Measurements from ENCODE around the gene DYDC1.
"Not testable (repeated sequence)": the region's sequence is repeated elsewhere in the genome, so short reads cannot be mapped to it uniquely, and the experiment has no call there.

The DYDC1 gene

DNA sequence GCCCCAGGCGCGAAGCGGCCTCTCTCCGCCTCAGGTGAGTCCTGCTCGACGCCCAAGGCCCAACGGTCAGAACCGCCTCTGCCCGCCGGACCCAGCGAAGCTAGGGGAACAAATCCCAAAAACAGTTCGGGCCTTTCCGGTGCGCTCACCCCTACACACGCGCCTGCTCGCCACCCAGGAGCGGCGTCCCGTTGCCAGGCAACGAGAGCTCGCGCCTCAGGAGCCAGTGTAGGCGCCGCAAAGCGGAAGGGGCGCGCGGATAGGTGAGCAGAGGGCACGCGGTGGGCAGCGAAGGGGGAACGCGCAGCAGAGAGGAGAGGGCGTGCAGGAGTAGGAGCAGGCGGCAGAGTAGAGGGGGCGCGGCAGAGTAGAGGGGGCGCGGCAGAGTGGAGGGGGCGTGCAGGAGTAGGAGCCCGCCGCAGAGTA, at the start of gene DYDC1, which contains the start of gene DYDC2:
TSS of gene DYDC1 (minus strand) at position 193 of the 426 bp plus-strand sequence. CDS start 4,154 bp downstream, outside the sequence.
TSS of gene DYDC2 (plus strand) at position 219 of the 426 bp plus-strand sequence. CDS start 5,663 bp downstream, outside the sequence.
- DNase-seq = peak; percentile 64

DNA sequence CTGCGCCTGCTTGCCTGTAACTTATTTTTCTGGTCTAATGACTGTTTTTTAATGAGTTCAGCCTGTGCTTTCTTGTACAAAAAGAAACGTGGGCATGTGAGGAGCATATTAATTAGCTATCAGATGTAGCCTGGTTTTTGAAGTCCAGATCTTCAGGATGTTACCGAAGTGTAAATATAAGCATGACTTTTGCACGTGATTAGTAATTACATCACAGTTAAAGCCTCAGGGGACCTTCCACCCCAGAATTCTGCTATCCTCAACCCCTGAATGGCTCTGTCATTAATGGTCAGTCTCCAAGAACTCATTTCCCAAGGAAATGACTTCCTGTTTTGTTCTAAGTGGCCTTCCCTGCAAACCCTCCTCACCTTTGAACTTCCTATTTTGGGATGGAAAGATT, 49.6 kb upstream of the DYDC1 start:
- no peak for DNase-seq

DNA sequence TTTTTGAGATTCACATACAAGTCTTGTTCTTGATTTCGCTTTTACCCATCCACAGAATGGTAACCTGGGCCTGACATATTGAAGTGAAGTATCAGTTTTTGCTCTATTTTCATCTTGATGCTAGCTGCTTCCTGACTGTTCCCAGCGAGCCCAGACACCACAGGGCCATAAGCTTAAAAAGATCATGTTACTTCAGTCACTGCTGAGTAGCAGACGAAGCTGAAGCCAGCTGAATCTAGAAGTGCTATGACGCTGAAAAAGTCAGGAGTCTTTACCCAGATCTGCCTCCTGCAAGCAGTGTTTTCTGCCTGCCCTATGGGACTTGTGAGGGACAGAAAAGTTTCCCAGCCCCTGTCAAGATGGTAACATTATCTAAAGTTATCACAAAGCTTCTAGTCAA, 49.1 kb upstream of the DYDC1 start:
- no peak for DNase-seq

DNA sequence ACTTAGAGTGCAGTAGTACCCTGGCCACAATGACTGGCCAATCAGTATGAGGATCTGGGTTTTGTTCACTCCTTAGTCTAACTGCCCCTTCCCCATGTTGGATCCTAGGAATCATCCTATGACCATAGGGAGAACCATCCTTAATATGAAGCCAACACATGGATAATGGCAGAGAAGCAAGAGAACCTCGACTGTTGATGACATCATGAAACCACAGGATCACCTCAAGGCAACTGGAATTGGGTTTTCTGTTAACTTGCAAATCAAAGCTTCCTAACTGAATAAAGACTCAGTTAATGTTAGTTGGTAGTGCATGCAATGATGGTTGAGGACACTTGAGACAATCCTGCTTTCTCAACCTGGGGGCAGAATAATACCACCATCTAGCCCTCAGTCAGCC, 48.5 kb upstream of the DYDC1 start:
- DNase-seq = no peak

DNA sequence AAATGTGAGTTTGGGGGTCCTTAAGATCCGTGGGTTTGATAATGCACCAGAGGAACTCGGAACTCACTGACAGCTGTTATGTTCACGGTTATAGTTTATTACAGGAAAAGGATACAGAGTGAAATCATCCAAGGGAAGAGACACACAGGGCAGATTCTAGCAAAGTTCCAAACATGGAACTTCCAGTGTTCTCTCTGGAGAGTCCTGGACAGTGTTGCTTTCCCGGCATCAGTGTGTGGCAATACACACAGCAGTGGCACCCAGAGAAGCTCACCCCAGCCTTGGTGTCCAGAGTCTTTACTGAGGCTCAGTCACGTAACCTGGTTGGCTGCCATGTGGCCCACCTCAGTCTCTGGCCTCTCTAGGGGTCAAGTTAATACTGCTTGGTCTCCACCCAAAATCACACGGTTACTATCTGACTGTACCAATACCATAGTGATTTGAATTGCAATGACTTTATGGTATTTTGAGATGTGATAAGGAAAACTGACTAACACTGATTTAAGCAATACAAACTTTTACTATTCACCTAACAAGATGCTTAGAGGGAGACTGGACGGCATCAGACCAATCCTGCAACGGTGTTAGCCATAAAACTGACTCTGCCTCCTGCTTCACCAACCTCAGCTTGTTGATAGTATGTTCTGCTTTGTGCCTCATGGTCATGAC, 43.7 kb upstream of the DYDC1 start:
- DNase-seq = no peak

DNA sequence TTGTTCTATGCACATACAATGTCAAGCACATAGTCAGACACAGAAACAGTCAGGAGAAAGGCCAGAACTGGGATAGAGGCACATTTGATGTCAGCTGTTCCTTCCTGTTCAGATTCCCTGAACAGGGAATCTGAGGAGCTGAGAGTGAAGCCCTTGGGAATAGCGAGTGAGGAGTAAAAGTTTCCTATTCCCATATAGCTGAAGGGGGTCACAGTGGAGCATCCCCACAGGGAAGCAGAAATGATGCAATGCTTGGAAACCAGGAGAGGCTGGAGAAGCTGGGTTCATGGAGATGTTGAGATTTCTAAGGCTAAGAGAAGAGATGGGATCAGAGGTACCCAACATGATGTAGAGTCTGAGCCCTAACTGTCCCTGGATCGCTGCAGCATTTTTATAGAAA, 40.5 kb upstream of the DYDC1 start:
- DNase-seq = no peak

DNA sequence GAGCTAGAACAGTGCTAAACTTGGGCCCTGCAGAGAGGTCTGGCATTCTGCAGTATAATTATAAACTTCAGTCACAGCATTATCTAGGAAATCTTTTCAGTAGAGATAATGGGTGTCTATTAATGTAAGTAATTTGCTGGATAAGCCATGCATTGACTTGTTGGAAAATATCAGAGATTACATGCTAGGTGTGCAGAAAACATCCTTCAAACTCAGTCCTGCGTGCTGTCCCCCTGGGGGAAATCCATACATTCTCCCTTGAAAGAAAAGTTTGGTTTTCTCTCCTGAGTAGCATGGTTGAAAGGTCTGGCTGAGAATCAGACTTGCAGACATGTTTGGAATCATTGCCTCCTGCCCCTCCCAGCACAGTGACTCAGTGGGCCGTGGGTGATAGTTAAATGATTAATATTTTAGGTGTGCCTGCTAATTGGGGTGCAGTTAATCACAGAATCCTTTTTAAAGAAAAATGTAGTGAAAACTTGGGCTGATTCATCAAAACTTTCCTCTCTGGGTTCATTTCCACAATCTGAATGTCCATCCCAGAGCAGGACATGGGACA, 37.9 kb upstream of the DYDC1 start:
- no peak for DNase-seq

DNA sequence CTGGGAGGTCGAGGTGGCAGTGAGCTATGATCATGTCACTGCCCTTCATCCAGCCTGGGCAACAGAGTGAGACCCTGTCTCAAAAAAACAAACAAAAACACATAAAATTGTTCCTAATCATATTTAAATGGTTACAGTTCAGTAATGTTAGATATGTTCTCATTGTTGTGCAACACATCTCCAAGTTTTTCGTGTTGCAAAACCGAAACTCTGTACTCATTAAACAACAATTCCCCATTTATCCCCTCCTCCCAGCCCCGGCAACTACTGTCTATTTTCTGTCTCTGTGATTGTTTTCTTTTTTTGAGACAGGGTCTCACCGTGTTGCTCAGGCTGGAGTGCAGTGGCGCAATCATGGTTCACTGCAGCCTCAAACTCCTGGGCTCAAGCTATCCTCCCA, 35.7 kb upstream of the DYDC1 start:
- no peak for DNase-seq

DNA sequence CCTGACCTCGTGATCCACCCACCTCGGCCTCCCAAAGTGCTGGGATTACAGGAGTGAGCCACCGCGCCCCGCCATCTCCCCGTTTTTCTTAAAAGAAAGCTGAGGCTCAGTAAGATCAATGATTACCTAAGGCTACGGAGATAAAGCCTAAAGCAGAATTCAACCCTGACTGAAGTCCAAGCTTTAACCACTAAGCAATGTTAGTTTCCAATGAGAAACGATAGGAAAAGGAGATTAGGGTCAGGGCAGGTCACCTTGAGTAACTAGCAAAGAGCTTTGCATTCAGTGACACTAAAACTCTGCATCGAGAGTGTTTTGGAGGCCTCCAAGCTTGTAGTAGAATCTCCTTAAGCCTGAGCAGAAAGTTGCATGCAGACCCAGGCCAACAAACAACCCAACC, 34.2 kb upstream of the DYDC1 start:
- no peak for DNase-seq

DNA sequence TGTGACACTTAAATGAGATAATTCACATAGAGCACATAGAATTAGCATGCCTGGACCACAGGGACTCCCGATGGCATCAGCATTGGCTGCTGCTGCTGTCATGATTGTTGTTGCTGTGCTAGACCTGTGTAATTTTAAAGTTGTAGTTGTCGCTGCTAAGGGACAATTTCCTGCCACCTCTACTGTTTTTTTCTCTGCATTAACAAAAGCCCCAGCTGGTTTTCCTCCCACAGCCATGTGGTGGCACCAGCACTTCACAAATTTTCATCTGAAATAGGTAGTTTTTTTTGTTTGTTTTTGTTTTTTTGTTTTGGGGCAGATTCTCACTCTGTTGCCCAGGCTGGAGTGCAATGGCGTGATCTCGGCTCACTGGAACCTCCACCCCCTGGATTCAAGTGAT, 26.4 kb upstream of the DYDC1 start:
- DNase-seq = peak; percentile 55

DNA sequence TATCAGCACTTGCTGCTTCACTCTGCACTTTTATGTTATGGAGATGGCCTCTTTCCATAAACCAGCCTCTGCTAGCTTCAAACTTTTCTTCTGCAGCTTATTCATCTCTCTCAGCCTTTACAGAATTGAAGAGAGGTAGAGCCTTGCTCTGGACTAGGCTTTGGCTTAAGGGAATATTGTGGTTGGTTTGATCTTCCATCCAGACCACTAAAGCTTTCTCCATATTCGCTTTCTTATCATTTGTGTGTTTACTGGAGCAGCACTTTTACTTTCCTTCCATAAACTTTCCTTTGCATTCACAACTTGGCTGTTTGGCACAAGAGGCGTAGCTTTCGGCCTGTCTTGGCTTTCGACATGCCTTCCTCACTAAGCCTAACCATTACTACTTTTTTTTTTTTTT, 23.6 kb upstream of the DYDC1 start:
- no peak for DNase-seq

DNA sequence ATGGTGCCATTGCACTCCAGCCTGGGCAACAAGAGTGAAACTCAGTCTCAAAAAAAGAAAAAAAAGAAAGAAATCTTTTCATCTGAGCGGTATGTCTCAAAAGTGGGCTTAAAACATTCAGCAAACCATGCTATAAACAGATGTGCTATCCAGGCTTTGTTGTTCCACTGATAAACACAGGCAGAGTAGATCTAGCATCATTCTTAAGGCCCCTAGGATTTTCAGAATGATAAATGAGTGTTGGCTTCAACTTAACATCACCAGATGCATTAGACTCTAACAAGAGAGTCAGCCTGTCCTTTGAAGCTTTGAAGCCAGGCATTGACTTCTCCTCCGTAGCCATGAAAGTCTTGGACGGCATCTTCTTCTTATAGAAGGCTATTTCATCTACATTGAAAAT, 23.1 kb upstream of the DYDC1 start:
- DNase-seq = no peak

DNA sequence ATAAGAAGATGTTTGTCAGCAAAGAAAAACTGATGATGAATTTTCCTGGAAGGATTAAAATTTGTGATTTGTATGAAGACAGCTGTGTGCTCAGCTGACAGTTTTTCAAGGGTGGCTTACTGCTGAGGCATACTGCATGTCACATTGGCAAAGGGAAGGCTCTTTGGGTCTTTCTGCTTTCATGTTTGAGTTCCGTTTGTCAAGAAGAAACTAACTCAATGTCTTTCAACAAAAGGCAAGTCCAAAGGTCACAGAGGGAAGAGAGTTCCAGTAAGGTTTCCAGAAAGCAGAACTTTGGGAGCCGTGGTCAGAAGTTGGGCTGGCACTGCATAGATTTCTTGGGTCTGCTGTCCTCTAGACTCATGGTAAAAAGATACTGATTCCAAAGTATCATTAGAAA, 16.9 kb upstream of the DYDC1 start:
- DNase-seq = no peak

DNA sequence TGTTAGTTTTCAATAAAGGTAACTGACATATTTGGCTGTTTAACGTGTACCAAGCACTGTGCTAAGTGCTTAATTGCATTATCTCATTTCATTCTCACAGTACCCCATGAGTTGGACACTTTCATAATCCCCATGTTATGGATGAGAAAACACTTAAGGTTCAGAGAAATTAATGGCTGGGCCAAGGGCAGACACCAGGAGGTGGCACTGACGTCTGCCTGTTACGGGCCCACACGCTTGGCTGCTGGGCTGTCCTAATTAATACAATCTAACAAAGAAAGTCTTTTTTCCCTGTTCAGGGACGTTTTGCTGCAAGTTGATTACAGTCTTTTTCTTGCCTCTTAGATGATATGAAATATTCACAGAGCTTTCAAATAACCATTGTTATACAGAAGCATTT, 16.1 kb upstream of the DYDC1 start:
- DNase-seq = no peak

DNA sequence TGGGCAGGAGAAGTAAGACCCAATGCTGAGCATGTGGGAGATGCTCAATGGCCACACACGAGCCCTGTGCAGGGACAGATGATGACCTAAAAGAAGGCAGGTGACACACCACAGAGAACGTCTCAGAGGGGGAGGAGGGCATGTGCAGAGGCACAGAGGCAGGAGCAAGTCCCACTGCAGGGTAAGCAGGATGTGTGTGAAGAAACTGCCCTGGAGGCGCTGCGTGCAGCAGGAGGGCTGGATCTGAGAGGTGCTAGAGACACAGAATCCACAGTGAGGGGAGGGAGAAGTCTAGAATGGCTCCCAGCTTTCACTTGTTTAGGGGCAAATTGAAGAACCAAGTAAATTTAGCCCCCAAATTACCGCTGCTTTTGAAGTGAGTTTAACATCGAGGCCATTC, 14.9 kb upstream of the DYDC1 start:
- DNase-seq = no peak

DNA sequence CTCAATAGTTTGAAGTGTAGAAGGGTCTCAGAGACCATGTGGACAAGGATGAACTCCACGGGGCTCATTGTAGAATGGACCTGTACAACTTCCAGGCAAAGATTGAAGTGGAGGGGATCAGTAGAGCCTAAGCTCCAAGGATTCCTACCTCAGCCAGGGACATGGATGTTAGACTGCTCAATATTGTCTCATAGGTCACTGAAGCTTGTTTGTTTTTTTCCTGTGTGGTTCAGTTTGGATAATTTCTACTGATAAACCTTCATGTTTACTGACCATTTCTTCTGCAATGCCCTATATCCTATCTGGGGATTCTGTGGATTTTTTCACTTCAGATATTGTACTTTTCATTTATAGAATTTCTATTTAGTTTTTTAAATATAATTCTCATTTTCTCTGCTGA, 9.0 kb upstream of the DYDC1 start:
- no peak for DNase-seq

DNA sequence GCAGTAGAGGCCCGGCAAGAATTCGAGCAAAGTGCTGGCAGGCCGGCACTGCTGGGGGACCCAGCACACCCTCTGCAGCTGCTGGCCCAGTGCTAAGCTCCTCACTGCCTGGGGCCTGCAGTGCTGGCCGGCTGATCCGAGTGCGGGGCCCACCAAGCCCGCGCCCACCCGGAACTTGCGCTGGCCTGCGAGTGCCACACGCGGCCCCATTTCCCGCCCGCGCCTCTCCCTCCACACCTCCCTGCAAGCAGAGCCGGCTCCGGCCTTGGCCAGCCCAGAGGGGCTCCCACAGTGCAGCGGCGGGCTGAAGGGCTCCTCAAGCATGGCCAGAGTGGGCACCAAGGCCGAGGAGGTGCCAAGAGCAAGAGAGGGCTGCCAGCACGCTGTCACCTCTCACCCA, 3.1 kb upstream of the DYDC1 start:
- no peak for DNase-seq

DNA sequence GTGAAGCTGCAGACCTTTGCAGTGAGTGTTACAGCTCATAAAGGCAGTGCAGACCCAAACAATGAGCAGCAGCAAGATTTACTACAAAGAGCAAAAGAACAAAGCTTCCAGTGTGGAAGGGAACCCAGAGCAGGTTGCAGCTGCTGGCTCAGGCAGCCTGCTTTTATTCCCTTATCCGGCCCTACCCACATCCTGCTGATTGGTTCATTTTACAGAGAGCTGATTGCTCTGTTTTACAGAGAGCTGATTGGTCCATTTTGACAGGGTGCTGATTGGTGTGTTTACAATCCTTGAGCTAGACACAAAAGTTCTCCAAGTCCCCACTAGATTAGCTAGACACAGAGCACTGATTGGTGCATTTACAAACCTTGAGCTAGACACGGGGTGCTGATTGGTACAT, 2.4 kb upstream of the DYDC1 start:
- DNase-seq = not testable (repeated sequence)

DNA sequence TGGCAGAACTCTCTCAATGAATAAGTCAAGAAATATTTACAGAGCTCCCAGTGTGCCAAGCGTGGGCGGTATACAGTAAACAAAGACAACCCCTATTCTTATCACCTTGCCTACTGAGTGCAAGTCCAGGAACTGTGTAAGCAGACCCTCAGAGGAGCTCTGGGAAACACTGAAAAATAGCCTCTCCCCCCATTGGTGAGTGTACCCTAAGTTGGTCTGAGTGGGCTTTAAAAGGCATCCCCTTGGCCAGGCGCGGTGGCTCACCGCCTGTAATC, 1.2 kb upstream of the DYDC1 start:
- DNase-seq = no peak

DNA sequence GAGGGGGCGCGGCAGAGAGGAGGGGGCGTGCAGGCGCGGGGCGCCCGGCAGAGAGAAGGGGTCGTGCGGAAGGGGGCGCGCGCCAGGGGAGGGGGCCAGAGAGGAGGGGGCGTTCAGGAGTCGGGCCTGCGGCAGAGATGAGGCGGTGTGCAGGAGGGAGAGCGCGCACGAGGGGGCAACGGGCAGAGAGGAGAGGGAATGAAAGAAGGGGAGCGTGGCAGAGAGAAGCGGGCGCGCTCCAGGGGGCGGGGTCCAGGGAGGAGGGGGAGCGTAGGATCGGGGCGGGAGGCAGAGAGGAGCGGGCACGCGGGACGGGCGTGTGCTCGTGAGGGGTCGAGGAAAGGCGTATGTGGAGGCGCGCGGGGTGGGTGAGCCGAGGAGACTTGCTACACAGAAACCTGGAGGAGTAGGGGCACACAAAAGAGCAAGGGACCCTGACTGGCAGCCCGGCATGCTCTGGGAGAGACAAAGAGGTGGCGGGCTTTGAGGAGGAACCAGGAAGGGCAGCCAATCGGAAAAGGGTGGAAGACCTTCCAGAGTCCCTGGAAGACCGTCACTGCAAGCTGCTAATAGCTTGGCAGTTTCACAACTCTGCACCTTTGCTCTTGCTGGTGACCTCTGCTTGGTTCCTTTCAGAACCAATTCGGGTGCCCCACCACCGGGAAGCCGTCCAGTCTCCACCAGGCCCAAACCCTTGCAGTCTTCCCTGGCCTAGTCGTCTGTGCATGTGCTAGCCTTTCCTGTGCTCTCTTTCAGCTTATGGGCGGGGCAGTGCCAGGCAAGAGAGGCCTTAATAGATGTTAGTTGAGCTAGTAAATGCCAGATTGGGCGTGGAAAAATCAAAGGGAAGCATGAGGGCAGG, 665 bp upstream of the DYDC1 start:
- DNase-seq = peak; percentile 47

DNA sequence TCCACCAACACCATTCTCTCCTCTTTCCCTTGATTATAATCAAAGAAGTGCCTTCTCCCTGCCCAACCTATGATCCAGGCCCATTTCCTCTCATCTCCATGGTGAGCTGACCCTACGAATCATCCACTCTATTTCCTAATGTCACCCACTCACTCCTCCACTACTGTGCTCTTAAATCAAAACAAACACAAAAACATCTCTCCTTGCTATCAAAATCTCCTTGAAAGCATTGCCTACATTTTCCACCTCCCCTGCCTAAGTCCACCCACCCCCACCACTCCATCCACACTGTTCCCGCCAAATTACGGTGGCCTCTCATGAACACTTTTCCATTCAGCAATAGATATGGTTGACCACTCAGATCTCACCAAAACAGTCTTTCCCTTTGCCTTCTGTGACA, 5.3 kb downstream of the DYDC1 start:
- no peak for DNase-seq

DNA sequence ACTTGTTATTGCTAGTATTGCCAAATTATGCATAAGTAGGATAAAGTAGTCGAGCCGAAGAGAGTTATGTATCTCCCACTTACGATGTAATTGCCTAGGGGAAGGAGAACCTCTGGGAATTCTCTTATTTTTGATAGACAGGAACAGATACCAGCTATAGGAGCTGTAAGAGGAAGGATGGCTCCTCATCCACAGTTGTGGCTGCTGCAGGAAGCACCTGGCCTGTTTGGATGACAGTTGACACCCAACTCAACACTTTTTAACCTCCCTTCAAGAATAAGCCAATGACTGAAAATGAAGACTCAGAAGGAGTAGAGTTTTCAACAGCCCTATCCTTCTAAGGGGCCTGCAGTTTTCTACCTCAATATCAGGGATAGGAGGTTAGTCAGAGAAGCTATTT, 6.3 kb downstream of the DYDC1 start:
- DNase-seq = no peak

DNA sequence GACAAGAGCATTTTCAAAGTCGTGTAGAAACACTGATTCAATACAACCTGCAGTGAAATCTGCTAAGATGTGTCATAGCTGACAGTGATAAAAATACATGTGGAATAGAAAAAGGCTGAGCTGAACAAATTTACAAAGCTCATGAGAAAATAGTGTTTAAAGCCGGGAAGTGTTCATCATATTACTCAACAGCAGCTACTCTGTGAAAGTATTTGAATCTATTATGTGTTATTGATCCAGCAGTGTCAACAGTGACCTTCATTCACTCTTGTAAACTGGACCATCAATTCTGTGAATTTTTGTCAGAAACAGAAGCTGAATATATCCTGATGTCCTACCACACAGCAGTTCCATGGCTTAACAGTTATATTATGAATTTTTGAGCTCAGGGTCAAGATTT, 11.6 kb downstream of the DYDC1 start:
- no peak for DNase-seq

DNA sequence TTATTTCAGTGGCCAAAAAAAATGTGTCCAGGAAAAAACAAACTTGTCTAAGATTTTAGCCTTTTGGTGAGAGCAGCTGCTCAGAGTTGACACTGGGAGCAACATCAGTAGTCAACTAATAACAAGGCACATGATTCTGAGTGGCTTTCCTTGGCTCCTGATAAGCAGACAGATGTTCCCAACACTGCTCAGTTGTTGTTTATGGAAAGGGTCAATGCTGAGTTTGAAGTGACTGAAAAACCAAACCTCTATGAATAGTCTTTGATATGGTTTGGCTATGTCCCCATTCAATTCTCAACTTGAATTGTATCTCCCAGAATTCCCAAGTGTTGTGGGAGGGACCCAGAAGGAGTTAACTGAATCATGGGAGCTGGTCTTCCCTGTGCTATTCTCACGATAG, 12.3 kb downstream of the DYDC1 start:
- DNase-seq = no peak
